Fibroblast of the aortic adventitia (primary cell): Measurements from ENCODE around the gene ZNF408. TPM values are rescaled to one million over a fixed set of nuclear protein-coding genes. Genes with fewer than 3 reads are reported as not detected.

Experiments
- DNase-seq: peaks from one replicate; pipeline ENCODE4 v3.0.0-alpha.2; 2010; ENCODE audit warnings: low read depth
- H3K4me3 ChIP-seq: 2 replicates; pipeline ENCODE4 v1.5.1; 2011; ENCODE audit warnings: low read depth, mild to moderate bottlenecking, control low read depth, low read length, moderate library complexity
- CTCF ChIP-seq: IDR thresholded peaks from 2 replicates; pipeline ENCODE4 v1.5.1; 2011; ENCODE audit warnings: mild to moderate bottlenecking, low read length, control low read depth, inconsistent platforms; ENCODE audit not compliant: insufficient read depth
- total RNA-seq: library from RNA; depleted of rRNA; stranded (reverse); fragments of >200 nt; gene quantifications from 2 replicates; pipeline ENCODE4 v1.2.3, GENCODE V29; 2012; ENCODE audit warnings: low replicate concordance

ZNF408 gene
- total RNA-seq, 1 donor = 9.3 TPM

GRCh38 chr11:46663277-46663940, 37.4 kb upstream of the ZNF408 start:
- DNase-seq = peak; percentile 30
- H3K4me3 ChIP-seq = no peak overlapping the region

GRCh38 chr11:46664612-46665011, 36.2 kb upstream of the ZNF408 start:
- no peak for DNase-seq
- H3K4me3 ChIP-seq = no peak overlapping the region
- no peak for TF ChIP-seq CTCF

More at GRCh38 chr11:46663277-46663940, 37.4 kb upstream of the ZNF408 start:
- TF ChIP-seq CTCF = no peak

GRCh38 chr11:46665356-46665755, 35.5 kb upstream of the ZNF408 start:
- TF ChIP-seq CTCF = no peak
- DNase-seq = no peak
- H3K4me3 ChIP-seq = no peak overlapping the region

- no peak for TF ChIP-seq CTCF
- DNase-seq = peak; percentile 31
- no peak overlapping the region for H3K4me3 ChIP-seq
Observed at GRCh38 chr11:46666516-46666915, 34.3 kb upstream of the ZNF408 start.

- no peak for TF ChIP-seq CTCF
- H3K4me3 ChIP-seq = no peak overlapping the region
- DNase-seq = peak; percentile 25
Observed at GRCh38 chr11:46667043-46667481, 33.8 kb upstream of the ZNF408 start.

- DNase-seq = no peak
- no peak overlapping the region for H3K4me3 ChIP-seq
- no peak for TF ChIP-seq CTCF
Observed at GRCh38 chr11:46668480-46669085, 32.2 kb upstream of the ZNF408 start.
